ENCODE data around the gene KCTD14. TPM values are rescaled to one million over a fixed set of nuclear protein-coding genes. Genes with fewer than 3 reads are reported as not detected.
"Not testable (repeated sequence)": the region's sequence is repeated elsewhere in the genome, so short reads cannot be mapped to it uniquely, and the experiment has no call there.

KCTD14 gene
- total RNA-seq, 1 donor from 2014 or later = 0.78 TPM

DNA sequence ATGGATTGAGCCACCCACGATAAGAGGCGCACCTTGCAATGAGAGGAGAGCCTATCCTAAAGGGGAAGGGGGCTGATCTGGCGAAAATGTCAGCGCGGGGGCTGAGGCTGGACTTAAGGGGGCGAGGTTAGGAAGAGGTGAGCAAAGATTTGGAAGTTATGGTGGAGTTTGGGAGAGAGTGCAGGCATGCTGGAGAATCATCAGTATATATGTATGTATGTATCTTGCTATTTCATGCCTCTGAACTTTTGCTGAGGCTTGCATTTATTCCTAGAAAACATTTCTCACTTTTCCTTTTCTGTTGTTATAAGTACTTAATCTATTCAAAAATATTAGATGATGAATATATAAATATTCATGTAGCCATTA is 23.4 kb upstream of the KCTD14 start:
- no peak for DNase-seq

DNA sequence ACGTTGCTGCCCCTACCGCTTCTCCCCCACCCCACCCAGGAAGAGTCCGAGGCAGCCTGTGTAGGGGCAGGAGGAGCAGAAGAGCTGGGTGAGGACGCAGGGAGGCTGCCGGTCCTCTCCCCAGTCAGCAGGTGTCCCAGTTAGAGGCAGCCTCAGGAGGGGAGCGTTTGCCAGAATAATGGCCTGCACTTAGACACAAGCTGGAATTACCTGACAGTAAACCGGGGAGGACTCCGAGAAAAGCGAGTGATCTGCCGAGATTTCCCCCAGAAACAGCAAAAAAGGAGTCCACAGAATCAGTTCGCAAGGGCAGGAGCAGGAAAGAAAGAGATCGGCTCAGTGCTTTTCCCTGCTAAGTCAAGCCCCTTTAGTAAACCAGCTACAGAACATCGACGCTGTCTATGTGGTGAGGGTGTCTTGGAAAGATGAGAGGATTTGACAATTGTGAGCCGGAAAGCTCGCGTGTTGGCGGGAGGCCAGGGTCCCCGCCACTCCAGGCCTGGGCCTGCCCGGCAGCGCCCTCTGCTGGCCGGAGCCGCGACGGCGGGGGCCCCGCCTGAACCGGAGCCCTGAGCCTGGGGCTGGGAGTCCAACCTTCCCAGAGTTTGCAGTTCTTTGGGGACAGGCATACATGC is 22.9 kb upstream of the KCTD14 start:
- DNase-seq = peak; percentile 77

DNA sequence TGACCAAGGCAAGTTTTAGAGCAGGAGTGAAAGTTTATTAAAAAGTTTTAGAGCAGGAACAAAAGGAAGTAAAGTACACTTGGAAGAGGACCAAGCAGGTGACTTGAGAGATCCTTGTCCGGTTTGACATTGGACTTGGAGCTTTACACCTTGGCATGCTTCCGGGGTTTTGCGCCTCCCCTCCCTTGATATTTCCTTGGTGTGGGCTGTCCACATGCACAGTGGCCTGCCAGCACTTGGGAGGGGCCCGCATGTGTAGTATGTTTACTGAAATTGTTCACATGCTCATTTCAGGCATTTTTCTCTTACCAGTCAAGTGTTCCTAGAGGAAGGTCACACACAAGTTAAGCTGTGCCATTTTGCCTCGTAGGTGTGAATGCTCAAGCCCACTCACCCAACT is 21.6 kb upstream of the KCTD14 start:
- no peak for DNase-seq

DNA sequence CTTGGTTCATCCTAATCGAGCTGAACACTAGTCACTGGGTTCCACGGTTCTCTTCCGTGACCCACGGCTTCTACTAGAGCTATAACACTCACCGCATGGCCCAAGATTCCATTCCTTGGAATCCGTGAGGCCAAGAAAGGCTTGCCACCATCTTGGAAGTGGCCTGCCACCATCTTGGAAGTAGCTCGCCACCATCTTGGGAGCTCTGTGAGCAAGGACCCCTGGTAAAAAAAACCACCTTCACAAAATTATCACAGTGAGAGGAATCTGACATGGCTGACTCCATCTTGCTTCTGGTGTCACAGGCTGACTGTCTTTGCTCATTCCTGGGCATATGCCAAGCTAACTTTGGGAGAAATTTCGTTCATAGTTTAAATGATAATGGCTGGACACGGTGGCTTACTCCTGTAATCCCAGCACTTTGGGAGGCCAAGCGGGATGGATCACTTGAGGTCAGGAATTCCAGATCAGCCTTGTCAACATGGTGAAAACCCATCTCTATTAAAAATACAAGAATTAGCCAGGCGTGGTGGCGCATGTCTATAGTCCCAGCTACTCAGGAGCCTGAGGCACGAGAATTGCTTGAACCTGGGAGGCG is 18.9 kb upstream of the KCTD14 start:
- no peak for DNase-seq

- DNase-seq = not testable (repeated sequence)
These were observed 18.3 kb upstream of the KCTD14 start for GRCh38 chr11:78041380-78041719.

GRCh38 chr11:78040691-78041379 is 17.8 kb upstream of the KCTD14 start:
- DNase-seq = no peak

DNA sequence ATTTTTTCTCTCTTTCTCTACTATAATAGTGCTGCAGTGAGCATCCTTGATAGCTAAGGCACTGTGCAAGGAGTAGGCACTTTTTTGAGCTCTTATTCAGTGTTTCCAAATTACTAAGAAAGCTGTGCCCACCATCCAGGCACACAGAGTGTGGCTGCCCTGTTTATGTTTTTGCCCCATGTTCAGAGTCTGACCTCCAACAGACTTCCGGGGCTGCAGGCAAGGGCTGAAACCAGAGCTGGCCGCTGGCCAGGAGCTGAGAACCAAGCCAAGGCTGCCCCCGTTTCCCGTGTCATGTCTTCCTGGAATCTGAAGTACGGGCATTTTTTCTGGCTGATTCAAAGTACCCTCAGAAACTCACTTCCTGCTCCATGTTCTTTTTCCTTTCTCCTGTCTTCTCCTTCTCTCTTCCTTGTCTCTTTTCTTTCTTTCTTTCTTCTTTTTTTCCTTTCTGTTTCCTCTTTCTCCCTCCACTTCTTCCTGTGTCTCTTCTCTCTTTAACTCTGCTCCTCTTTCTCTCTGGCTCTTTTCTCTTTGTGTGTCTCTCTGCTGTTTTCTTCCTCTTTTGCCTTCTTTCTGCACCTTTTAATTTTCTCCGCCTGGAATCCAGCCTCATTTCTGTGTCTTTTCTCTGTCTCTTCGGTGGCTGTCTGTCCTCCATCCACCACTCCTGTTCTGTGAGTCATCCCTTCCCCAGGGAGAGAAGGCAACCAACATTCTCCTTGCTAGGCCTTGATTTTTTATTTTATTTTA is 17.0 kb upstream of the KCTD14 start:
- peak; percentile 8 for DNase-seq

DNA sequence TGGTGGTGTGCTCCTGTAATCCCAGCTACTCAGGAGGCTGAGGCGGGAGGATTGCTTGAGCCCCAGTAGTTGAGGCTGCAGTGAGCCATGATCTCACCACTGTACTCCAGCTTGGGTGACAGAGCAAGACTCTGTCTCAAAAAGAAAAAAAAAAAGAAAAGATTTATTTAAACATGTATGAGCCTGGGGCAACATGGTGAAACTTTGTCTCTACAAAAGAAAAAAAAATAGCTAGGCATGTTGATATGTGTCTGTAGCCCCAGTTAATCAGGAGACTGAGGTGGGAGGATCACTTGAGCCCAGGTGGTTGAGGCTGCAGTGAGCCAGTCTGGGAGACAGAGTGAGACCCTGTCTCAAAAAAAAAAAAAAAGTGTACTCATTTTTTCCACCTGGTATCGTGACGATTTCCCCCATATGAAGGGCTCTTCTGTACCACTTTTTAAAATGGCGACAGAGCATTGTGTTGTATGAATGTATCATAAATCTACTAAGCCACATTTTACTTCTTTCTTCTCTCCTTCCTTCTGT is 16.4 kb upstream of the KCTD14 start:
- DNase-seq = no peak

- no peak for DNase-seq
These were observed 15.7 kb upstream of the KCTD14 start for GRCh38 chr11:78038697-78039313.

- DNase-seq = no peak
These were observed 14.9 kb upstream of the KCTD14 start for GRCh38 chr11:78037825-78038620.

GRCh38 chr11:78037056-78037455 is 14.0 kb upstream of the KCTD14 start:
- DNase-seq = no peak

GRCh38 chr11:78036313-78036712 is 13.2 kb upstream of the KCTD14 start:
- no peak for DNase-seq

- DNase-seq = no peak
These were observed 11.5 kb upstream of the KCTD14 start for GRCh38 chr11:78034623-78035022.

- no peak for DNase-seq
These were observed 10.0 kb upstream of the KCTD14 start for GRCh38 chr11:78033040-78033439.

DNA sequence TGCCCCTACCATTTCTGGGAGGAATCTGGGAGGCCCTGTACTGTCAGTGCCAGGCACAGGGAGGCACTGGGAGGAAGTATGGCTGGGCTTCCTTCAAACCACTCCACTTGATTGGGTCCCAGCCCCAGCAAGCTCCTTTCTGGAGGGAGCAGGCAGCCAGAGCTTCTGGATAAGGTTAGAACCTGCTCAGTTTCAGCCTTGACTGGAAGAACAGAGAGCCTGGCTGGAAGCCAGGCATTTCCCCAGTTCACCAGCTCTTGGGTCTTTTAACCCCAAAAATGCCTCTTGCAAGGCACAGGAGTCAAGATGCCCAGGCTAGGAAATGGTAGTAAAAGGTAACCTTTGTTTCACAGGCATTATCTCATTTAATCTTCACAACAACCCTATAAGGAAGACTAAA is 9.0 kb upstream of the KCTD14 start:
- DNase-seq = no peak

DNA sequence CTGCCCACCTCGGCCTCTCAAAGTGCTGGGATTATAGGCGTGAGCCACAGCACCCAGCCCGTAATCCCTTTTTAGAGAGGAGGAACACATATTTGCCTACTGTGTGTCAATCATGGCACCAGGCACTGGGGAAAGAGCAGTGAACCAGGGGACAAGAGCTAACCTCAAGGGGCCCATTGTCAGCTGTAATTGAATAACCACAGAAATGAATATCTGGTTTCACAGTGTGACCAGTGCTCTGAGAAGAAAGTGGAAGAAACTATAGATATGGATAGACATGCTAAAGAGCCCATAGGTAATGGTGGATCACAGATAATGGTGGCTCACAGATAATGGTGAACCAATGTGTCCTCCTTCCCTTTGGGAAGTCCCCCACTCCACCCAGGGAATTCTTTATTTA is 8.6 kb upstream of the KCTD14 start:
- no peak for DNase-seq

DNA sequence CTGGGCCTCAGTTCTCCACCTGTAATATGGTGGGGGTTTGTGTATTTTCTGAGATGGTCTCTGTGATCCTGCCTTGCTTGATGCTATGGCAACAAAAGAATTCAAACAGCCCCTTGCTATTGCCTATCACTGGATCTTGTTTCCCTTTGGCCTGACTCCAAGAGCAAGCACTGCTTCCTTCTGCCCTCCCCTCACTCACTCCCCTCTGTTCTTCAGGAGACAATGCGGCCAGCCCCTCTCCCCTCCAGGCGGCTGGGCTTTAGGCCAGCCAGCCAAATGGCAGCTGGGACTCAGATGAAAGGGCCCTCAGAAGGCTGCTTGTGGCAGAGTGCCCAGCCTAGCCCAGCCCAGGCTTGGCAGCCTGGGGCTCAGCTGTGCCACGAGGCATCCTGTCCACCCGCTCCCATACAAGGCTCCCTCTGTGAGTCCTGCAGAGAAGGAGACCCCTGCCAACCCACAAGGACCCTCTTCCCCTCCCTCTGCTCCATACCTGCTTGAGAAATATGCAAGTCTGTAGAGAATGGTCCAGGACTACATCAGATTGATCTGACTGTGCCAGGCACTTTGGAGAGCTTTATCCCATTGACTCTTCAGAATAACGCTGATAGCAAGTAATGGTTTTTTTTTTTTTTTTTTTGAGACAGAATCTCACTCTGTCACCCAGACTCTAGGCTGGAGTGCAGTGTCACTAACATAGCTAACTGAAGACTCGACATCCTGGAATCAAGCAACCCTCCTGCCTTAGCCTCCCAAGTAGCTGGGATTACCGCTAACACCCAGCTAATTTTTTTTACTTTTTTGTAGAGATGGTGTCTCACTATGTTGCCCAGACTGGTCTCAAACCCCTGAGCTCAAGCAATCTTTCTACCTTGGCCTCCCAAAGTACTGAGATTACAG is 7.6 kb upstream of the KCTD14 start:
- DNase-seq = peak; percentile 80

- DNase-seq = not testable (repeated sequence)
These were observed 5.3 kb upstream of the KCTD14 start for GRCh38 chr11:78028423-78028822.

DNA sequence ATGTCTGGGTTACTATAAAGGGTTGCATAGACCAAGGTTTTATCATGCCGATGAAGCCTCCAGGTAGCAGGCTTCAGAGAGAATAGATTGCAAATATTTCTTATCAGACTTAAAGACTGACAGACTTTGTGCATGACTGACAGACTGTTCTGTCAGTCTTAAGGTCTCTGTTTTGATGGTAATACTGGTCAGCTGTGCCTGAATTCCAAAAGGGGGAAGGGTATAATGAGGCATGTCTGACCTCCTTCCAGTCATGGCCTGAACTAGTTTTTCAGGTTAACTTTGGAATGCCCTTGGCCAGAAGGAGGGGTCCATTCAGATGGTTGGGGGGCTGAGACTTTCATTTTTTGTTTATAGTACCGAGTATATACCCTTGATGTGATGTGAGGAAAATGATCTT is 4.7 kb upstream of the KCTD14 start:
- no peak for DNase-seq

DNA sequence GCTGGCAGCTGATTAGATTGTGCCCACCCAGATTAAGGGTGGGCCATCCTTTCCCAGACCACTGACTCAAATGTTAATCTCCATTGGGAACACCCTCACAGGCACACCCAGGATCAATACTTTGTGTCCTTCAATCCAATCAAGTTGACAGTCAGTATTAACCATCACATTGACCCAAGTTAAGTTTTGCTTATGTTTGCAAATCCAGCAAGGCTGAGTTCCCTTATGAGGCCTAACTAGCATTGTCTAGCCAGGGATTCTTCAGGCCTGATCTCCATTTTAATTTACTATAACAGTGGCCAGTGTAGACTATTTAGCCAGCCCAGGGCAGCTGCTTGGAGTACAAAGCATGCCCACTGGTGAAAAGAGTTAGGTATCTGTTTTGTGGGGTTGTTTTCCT is 2.3 kb upstream of the KCTD14 start:
- DNase-seq = no peak

DNA sequence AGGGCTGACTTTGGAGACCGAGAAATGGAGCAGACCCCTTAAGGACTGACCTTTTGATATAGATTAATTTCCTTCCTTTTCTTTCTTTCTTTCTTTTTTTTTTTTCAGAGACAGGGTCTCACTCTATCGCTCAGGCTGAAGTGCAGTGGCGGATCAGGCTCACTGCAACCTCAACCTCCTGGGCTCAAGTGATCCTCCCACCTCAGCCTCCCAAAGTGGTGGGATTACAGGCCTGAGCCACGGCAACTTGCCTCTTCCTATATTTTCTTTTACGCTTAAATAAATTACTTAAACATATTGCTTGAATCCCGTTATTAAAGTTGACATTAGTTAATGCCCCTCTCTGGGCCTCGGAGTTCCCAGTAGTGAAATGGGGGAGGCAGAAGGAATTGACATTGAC is 350 bp upstream of the KCTD14 start:
- no peak for DNase-seq

All from occipital lobe (tissue), 2 donors.